Measurements from ENCODE around the gene MYO5B.

GRCh38 chr18:49961271-49961670 is 233.7 kb downstream of the MYO5B start:
- no peak for TF ChIP-seq CTCF (IDR thresholded peaks at IDR 0.05)
- no peak for TF ChIP-seq EZH2 (IDR thresholded peaks at IDR 0.05; ENCODE audit: borderline replicate concordance, insufficient read depth, low read depth, low read length, poor library complexity, severe bottlenecking)

All from B cell (primary cell).